ENCODE measurements around the gene ARHGEF12.

Gene ARHGEF12

GRCh38 chr11:120536797-120537169, 200.6 kb downstream of the ARHGEF12 start:
- DNase-seq (ENCODE audit: low spot score): no peak

GRCh38 chr11:120537996-120538395, 201.8 kb downstream of the ARHGEF12 start:
- no peak for DNase-seq (ENCODE audit: low spot score)

GRCh38 chr11:120538707-120539106, 202.5 kb downstream of the ARHGEF12 start:
- DNase-seq (ENCODE audit: low spot score): no peak

All from HuH-7 (cell line).